GM12801 (cell line): ENCODE measurements around the gene APBA1.

Source experiments
- CTCF ChIP-seq: IDR thresholded peaks from one replicate; pipeline ENCODE4 v1.5.1; 2011; ENCODE audit warnings: control low read depth; ENCODE audit not compliant: insufficient read length; ENCODE audit errors: extremely low read depth

Gene APBA1

GRCh38 chr9:69579032-69579758 lies 93.0 kb downstream of the APBA1 start:
- no peak for TF ChIP-seq CTCF

GRCh38 chr9:69578026-69578425 lies 94.1 kb downstream of the APBA1 start:
- TF ChIP-seq CTCF: no peak

GRCh38 chr9:69577123-69577522 lies 95.0 kb downstream of the APBA1 start:
- TF ChIP-seq CTCF: no peak

GRCh38 chr9:69574057-69574456 lies 98.1 kb downstream of the APBA1 start:
- TF ChIP-seq CTCF: no peak

GRCh38 chr9:69573651-69574050 lies 98.5 kb downstream of the APBA1 start:
- TF ChIP-seq CTCF: no peak

- TF ChIP-seq CTCF: no peak
These were observed 99.6 kb downstream of the APBA1 start for GRCh38 chr9:69572611-69573010.

GRCh38 chr9:69571032-69571431 lies 101.1 kb downstream of the APBA1 start:
- no peak for TF ChIP-seq CTCF
